Neural cell (in vitro differentiated cells): ENCODE results near the gene ECI1. TPM values are rescaled to one million over a fixed set of nuclear protein-coding genes. Genes with fewer than 3 reads are reported as not detected.

ENCODE experiments used
- H2AFZ ChIP-seq: fragments of 200-600, 300-800 bp; sonication (generic), shearing (Covaris generic); 2 replicates; pipeline ENCODE4 v1.6.0; 2014; ENCODE audit warnings: low read depth, mild to moderate bottlenecking, antibody characterized with exemption, low read length, moderate library complexity
- H3F3A ChIP-seq: fragments of 200-600 bp; shearing (Covaris generic); 2 replicates; pipeline ENCODE4 v1.6.1; 2016; ENCODE audit warnings: mild to moderate bottlenecking, moderate library complexity, mixed read lengths, antibody characterized with exemption, low read length; ENCODE audit not compliant: insufficient read depth, poor library complexity, severe bottlenecking
- H3K27ac ChIP-seq: fragments of 200-600, 300-800 bp; sonication (generic), shearing (Covaris generic); 2 replicates; pipeline ENCODE4 v1.5.1; 2014; ENCODE audit warnings: mild to moderate bottlenecking, low read length, moderate library complexity
- H3K27me3 ChIP-seq: fragments of 300-800, 200-600 bp; sonication (generic), shearing (Covaris generic); 2 replicates; pipeline ENCODE4 v1.6.0; 2014; ENCODE audit warnings: mild to moderate bottlenecking, low read depth, low read length, moderate library complexity; ENCODE audit not compliant: insufficient read depth
- H3K36me3 ChIP-seq: fragments of 300-800, 200-600 bp; sonication (generic), shearing (Covaris generic); 2 replicates; pipeline ENCODE4 v1.5.1; 2014; ENCODE audit warnings: mild to moderate bottlenecking, antibody characterized with exemption, low read length, moderate library complexity; ENCODE audit not compliant: insufficient read depth
- H3K4me2 ChIP-seq: fragments of 300-800, 200-600 bp; sonication (generic), shearing (Covaris generic); 2 replicates; pipeline ENCODE4 v1.6.0; 2014; ENCODE audit warnings: mild to moderate bottlenecking, low read length
- H3K4me3 ChIP-seq: fragments of 300-800, 200-600 bp; sonication (generic), shearing (Covaris generic); 2 replicates; pipeline ENCODE4 v1.5.1; 2014; ENCODE audit warnings: mild to moderate bottlenecking, low read length, moderate library complexity
- H3K79me2 ChIP-seq: fragments of 200-600 bp; shearing (Covaris generic); replicated peaks from 2 replicates; pipeline ENCODE4 v1.6.0; 2014; ENCODE audit warnings: mild to moderate bottlenecking, low read length, moderate library complexity; ENCODE audit not compliant: insufficient read depth
- H3K9ac ChIP-seq: fragments of 300-800, 200-600 bp; sonication (generic), shearing (Covaris generic); 2 replicates; pipeline ENCODE4 v1.6.1; 2016; ENCODE audit warnings: mild to moderate bottlenecking, low read length, mixed read lengths
- H3K9me2 ChIP-seq: fragments of 200-600 bp; shearing (Covaris generic); 2 replicates; pipeline ENCODE4 v1.6.1; 2016; ENCODE audit warnings: mild to moderate bottlenecking, low read length, mixed read lengths; ENCODE audit not compliant: insufficient read depth
- H3K9me3 ChIP-seq: fragments of 200-600, 300-800 bp; sonication (generic), shearing (Covaris generic); 2 replicates; pipeline ENCODE4 v1.6.1; 2016; ENCODE audit warnings: mild to moderate bottlenecking, mixed run types, low read length, moderate library complexity, mixed read lengths
- H4K20me1 ChIP-seq: fragments of 200-600 bp; shearing (Covaris generic); 2 replicates; pipeline ENCODE4 v1.6.1; 2016; ENCODE audit warnings: mild to moderate bottlenecking, mixed run types; ENCODE audit not compliant: insufficient read depth
- EP300 ChIP-seq: fragments of 450-650 bp; conservative IDR thresholded peaks from 2 replicates; pipeline ENCODE4 v1.6.1; 2014; ENCODE audit warnings: antibody characterized with exemption, mild to moderate bottlenecking, moderate library complexity; ENCODE audit not compliant: poor library complexity, severe bottlenecking
- EZH2 ChIP-seq: fragments of 200-600, 300-800 bp; shearing (Covaris generic), sonication (generic); IDR thresholded peaks from 2 replicates; pipeline ENCODE4 v1.6.1; 2014; ENCODE audit warnings: antibody characterized with exemption, low read length, borderline replicate concordance, mild to moderate bottlenecking; ENCODE audit not compliant: insufficient read depth, poor library complexity, severe bottlenecking
- MXI1 ChIP-seq: fragments of 450-650 bp; conservative IDR thresholded peaks from 2 replicates; pipeline ENCODE4 v1.6.1; 2014; ENCODE audit warnings: antibody characterized with exemption, mild to moderate bottlenecking; ENCODE audit not compliant: poor library complexity, severe bottlenecking
- POLR2AphosphoS5 ChIP-seq: IDR thresholded peaks from 2 replicates; pipeline ENCODE4 v1.6.1; 2012
- RAD21 ChIP-seq: fragments of 450-650 bp; conservative IDR thresholded peaks from 2 replicates; pipeline ENCODE4 v1.6.1; 2014; ENCODE audit warnings: antibody characterized with exemption, mild to moderate bottlenecking, moderate library complexity
- SMC3 ChIP-seq: fragments of 450-650 bp; conservative IDR thresholded peaks from 2 replicates; pipeline ENCODE4 v1.6.1; 2014; ENCODE audit warnings: antibody characterized with exemption, mild to moderate bottlenecking, moderate library complexity; ENCODE audit not compliant: poor library complexity
- TAF1 ChIP-seq: IDR thresholded peaks from 2 replicates; pipeline ENCODE4 v1.6.1; 2012; ENCODE audit warnings: low read depth
- polyA plus RNA-seq: library from polyadenylated mRNA; depleted of rRNA; stranded (reverse); fragments of >200 nt; gene quantifications from 2 replicates; pipeline ENCODE4 v1.2.3, GENCODE V29; 2014
- TF ChIP-seq, protein P1 (sequence below): IDR thresholded peaks from 2 replicates; pipeline ENCODE4 v1.6.1; 2012; ENCODE audit warnings: borderline replicate concordance
- TF ChIP-seq, protein P2 (sequence below): fragments of 450-650 bp; IDR thresholded peaks from 2 replicates; pipeline ENCODE4 v1.5.1; 2014; ENCODE audit warnings: antibody characterized with exemption, mild to moderate bottlenecking, moderate library complexity; ENCODE audit not compliant: poor library complexity, severe bottlenecking

The ECI1 gene
- polyA plus RNA-seq, 1 donor from 2014 or later = 35.3 TPM

DNA sequence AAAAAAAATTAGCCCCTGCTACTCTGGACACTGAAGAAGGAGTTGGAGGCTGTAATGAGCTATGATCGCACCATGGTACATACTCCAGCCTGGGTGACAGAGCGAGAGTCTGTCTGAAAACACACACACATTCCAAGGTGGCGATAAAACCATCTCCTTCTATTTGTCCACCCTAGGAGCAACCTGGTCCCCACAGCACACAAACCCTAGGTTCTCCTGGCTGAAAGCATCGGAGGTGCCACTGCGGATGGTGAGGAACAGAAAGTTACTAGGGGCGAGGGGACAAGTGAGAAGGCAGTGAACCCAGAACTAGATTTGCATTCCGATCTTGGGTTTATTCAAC lies 1.4 kb upstream of the ECI1 start:
- Histone ChIP-seq H3K9ac (no peak overlapping the region), H3F3A (no peaks in the 10 kb centered on the region), H3K36me3 (no peaks in the 10 kb centered on the region), H3K9me3 (no peaks in the 10 kb centered on the region), H3K79me2 (peaks cover 4% of the 10 kb centered on the region), H3K27me3 (no peaks in the 10 kb centered on the region), H3K4me3 (no peak overlapping the region), H3K4me2 (no peak overlapping the region), H4K20me1 (no peaks in the 10 kb centered on the region), H2AFZ (no peak overlapping the region), H3K27ac (no peak overlapping the region), H3K9me2 (no peaks in the 10 kb centered on the region)
- TF ChIP-seq EZH2 = no peak

DNA sequence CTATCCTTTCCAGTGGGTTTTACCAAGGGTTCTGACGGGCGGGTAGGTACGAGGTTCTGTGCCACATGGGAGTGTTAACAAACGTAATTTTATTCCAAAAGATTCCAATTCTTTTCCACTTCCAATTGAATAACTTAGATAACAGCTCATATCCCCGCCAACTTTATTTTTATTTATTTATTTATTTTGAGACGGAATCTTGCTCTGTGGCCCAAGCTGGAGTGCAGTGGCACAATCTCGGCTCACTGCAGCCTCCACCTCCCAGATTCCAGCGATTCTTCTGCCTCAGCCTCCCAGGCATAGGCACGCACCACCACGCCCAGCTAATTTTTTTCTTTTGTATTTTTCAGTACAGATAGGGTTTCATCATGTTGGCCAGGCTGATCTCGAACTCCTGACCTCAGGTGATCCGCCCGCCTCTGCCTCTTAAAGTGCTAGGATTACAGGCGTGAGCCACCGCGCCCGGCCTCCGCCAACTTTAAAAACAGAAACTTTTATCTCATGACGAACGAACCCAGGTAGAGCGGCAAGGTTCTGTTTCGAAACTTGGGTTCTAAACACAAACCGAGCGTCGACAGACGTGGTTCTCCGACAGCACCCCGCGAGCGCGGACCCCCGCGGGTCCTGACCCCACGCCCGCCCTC lies 613 bp downstream of the ECI1 start:
- H2AFZ ChIP-seq = no peak overlapping the region
- H3K27ac ChIP-seq = no peak overlapping the region
- no peaks in the 10 kb centered on the region for H3K27me3 ChIP-seq
- peak overlapping the region; percentile 59 for H3K9ac ChIP-seq
- no peaks in the 10 kb centered on the region for H4K20me1 ChIP-seq
- H3K36me3 ChIP-seq = no peaks in the 10 kb centered on the region
- H3K79me2 ChIP-seq = peaks cover 4% of the 10 kb centered on the region
- H3F3A ChIP-seq = no peaks in the 10 kb centered on the region
- H3K4me3 ChIP-seq = peak overlapping the region; percentile 64
- TF ChIP-seq EZH2 = no peak
- TF ChIP-seq, protein P1, sequence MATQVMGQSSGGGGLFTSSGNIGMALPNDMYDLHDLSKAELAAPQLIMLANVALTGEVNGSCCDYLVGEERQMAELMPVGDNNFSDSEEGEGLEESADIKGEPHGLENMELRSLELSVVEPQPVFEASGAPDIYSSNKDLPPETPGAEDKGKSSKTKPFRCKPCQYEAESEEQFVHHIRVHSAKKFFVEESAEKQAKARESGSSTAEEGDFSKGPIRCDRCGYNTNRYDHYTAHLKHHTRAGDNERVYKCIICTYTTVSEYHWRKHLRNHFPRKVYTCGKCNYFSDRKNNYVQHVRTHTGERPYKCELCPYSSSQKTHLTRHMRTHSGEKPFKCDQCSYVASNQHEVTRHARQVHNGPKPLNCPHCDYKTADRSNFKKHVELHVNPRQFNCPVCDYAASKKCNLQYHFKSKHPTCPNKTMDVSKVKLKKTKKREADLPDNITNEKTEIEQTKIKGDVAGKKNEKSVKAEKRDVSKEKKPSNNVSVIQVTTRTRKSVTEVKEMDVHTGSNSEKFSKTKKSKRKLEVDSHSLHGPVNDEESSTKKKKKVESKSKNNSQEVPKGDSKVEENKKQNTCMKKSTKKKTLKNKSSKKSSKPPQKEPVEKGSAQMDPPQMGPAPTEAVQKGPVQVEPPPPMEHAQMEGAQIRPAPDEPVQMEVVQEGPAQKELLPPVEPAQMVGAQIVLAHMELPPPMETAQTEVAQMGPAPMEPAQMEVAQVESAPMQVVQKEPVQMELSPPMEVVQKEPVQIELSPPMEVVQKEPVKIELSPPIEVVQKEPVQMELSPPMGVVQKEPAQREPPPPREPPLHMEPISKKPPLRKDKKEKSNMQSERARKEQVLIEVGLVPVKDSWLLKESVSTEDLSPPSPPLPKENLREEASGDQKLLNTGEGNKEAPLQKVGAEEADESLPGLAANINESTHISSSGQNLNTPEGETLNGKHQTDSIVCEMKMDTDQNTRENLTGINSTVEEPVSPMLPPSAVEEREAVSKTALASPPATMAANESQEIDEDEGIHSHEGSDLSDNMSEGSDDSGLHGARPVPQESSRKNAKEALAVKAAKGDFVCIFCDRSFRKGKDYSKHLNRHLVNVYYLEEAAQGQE = no peak
- TF ChIP-seq TAF1 = no peak
- no peak for TF ChIP-seq POLR2AphosphoS5
- no peak for TF ChIP-seq RAD21
- TF ChIP-seq, protein P2, sequence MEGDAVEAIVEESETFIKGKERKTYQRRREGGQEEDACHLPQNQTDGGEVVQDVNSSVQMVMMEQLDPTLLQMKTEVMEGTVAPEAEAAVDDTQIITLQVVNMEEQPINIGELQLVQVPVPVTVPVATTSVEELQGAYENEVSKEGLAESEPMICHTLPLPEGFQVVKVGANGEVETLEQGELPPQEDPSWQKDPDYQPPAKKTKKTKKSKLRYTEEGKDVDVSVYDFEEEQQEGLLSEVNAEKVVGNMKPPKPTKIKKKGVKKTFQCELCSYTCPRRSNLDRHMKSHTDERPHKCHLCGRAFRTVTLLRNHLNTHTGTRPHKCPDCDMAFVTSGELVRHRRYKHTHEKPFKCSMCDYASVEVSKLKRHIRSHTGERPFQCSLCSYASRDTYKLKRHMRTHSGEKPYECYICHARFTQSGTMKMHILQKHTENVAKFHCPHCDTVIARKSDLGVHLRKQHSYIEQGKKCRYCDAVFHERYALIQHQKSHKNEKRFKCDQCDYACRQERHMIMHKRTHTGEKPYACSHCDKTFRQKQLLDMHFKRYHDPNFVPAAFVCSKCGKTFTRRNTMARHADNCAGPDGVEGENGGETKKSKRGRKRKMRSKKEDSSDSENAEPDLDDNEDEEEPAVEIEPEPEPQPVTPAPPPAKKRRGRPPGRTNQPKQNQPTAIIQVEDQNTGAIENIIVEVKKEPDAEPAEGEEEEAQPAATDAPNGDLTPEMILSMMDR = no peak
- TF ChIP-seq EP300 = no peak
- TF ChIP-seq MXI1 = no peak
- no peak for TF ChIP-seq SMC3
- no peak overlapping the region for H3K4me2 ChIP-seq
- H3K9me2 ChIP-seq = no peaks in the 10 kb centered on the region
- no peaks in the 10 kb centered on the region for H3K9me3 ChIP-seq
